ENCODE measurements around the gene FAM210A. TPM values are rescaled to one million over a fixed set of nuclear protein-coding genes. Genes with fewer than 3 reads are reported as not detected.

The FAM210A gene
- total RNA-seq, 1 experiment from 2014 or later, result 17.4 TPM

- H3K9me3 Mint-ChIP-seq, result peaks cover 5% of the 10 kb centered on the region
- DNase-seq (ENCODE audit: low spot score) (no peak), ATAC-seq (no peak)
- POLR2A ChIA-PET, result no interaction called here
- H3K4me3 Mint-ChIP-seq, result no peak overlapping the region
- no peaks in the 10 kb centered on the region for H3K27me3 Mint-ChIP-seq (ENCODE audit: low read depth)
- H3K27ac Mint-ChIP-seq, result no peak overlapping the region
- TF ChIP-seq NR3C1 (CRISPR knock-in tag; conservative IDR thresholded peaks at IDR 0.05; ENCODE audit: low read depth) (no peak), TEAD4 (CRISPR knock-in tag; IDR thresholded peaks at IDR 0.05) (no peak), ZNF263 (CRISPR knock-in tag; IDR thresholded peaks at IDR 0.05; ENCODE audit: low read depth) (no peak), CTCF (IDR thresholded peaks at IDR 0.05) (no peak), ZBTB43 (CRISPR knock-in tag; IDR thresholded peaks at IDR 0.05) (no peak), SMAD4 (CRISPR knock-in tag; IDR thresholded peaks at IDR 0.05) (no peak), ATF1 (CRISPR knock-in tag; IDR thresholded peaks at IDR 0.05) (no peak), ZMAT4 (CRISPR knock-in tag; IDR thresholded peaks at IDR 0.05) (no peak)
- TF ChIP-seq, protein P1, sequence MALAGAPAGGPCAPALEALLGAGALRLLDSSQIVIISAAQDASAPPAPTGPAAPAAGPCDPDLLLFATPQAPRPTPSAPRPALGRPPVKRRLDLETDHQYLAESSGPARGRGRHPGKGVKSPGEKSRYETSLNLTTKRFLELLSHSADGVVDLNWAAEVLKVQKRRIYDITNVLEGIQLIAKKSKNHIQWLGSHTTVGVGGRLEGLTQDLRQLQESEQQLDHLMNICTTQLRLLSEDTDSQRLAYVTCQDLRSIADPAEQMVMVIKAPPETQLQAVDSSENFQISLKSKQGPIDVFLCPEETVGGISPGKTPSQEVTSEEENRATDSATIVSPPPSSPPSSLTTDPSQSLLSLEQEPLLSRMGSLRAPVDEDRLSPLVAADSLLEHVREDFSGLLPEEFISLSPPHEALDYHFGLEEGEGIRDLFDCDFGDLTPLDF (CRISPR knock-in tag; IDR thresholded peaks at IDR 0.05), result no peak
- TF ChIP-seq, protein P2, sequence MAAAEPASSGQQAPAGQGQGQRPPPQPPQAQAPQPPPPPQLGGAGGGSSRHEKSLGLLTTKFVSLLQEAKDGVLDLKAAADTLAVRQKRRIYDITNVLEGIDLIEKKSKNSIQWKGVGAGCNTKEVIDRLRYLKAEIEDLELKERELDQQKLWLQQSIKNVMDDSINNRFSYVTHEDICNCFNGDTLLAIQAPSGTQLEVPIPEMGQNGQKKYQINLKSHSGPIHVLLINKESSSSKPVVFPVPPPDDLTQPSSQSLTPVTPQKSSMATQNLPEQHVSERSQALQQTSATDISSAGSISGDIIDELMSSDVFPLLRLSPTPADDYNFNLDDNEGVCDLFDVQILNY (CRISPR knock-in tag; IDR thresholded peaks at IDR 0.05), result no peak
- TF ChIP-seq, protein P3, sequence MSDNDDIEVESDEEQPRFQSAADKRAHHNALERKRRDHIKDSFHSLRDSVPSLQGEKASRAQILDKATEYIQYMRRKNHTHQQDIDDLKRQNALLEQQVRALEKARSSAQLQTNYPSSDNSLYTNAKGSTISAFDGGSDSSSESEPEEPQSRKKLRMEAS (CRISPR knock-in tag; IDR thresholded peaks at IDR 0.05), result no peak
- CTCF ChIA-PET, result no interaction called here
- H3K4me1 Mint-ChIP-seq, result no peaks in the 10 kb centered on the region
- H3K36me3 Mint-ChIP-seq, result peaks cover 82% of the 10 kb centered on the region
Measured at GRCh38 chr18:13758622-13759021, 32.3 kb upstream of the FAM210A start.

GRCh38 chr18:13756671-13757070, 30.3 kb upstream of the FAM210A start:
- POLR2A ChIA-PET, result no interaction called here
- Mint-ChIP-seq H3K9me3 (no peaks in the 10 kb centered on the region), H3K27me3 (ENCODE audit: low read depth) (no peaks in the 10 kb centered on the region), H3K4me1 (no peaks in the 10 kb centered on the region), H3K36me3 (peaks cover 71% of the 10 kb centered on the region), H3K4me3 (no peak overlapping the region), H3K27ac (no peak overlapping the region)
- DNase-seq (ENCODE audit: low spot score) (no peak), ATAC-seq (no peak)
- CTCF ChIA-PET, result no interaction called here
- TF ChIP-seq AFF4 (CRISPR knock-in tag; IDR thresholded peaks at IDR 0.05; ENCODE audit: borderline replicate concordance), result no peak
- no peak for TF ChIP-seq JUN (CRISPR knock-in tag; IDR thresholded peaks at IDR 0.05)
- no peak for TF ChIP-seq SMAD4 (CRISPR knock-in tag; IDR thresholded peaks at IDR 0.05)
- TF ChIP-seq, protein P4, sequence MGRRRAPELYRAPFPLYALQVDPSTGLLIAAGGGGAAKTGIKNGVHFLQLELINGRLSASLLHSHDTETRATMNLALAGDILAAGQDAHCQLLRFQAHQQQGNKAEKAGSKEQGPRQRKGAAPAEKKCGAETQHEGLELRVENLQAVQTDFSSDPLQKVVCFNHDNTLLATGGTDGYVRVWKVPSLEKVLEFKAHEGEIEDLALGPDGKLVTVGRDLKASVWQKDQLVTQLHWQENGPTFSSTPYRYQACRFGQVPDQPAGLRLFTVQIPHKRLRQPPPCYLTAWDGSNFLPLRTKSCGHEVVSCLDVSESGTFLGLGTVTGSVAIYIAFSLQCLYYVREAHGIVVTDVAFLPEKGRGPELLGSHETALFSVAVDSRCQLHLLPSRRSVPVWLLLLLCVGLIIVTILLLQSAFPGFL (CRISPR knock-in tag; IDR thresholded peaks at IDR 0.05; ENCODE audit: borderline replicate concordance), result no peak
- no peak for TF ChIP-seq AR (CRISPR knock-in tag; IDR thresholded peaks at IDR 0.05)
- no peak for TF ChIP-seq FOXP4 (CRISPR knock-in tag; IDR thresholded peaks at IDR 0.05)
- TF ChIP-seq CTCF (IDR thresholded peaks at IDR 0.05), result no peak
